Endothelial cell of umbilical vein (primary cell): ENCODE measurements around the gene NUP37. TPM values are rescaled to one million over a fixed set of nuclear protein-coding genes. Genes with fewer than 3 reads are reported as not detected.

Source experiments
- BruUV-seq: library from RNA; stranded (reverse); fragments of 400-500 nt; replicated peaks from 2 replicates; lab custom pipeline; 2021; lab: Mats Ljungman, UMichigan
- CTCF ChIA-PET: fragments of 300-600, 350-600 bp; sonication (Branson Sonifier 250); formaldehyde crosslinking; loops from one replicate; lab custom pipeline; 2021; ENCODE audit warnings: antibody characterized with exemption, inconsistent platforms; lab: Charles Lee
- POLR2A ChIA-PET: fragments of 300-600, 350-600 bp; sonication (Branson Sonifier 250); formaldehyde crosslinking; loops from one replicate; lab custom pipeline; 2021; ENCODE audit warnings: antibody characterized with exemption, inconsistent platforms; lab: Charles Lee
- DNase-seq: peaks from one replicate; pipeline ENCODE4 v3.0.0-alpha.2; 2011; ENCODE audit warnings: low read depth, low spot score
- FAIRE-seq: peaks from 2 replicates; lab custom pipeline; 2011; peaks lifted over from hg19 to GRCh38; lab: Jason Lieb, UNC
- H2AFZ ChIP-seq: 2 replicates; pipeline ENCODE4 v1.6.0; 2012; ENCODE audit warnings: low read depth, low read length, control low read depth, inconsistent platforms
- H3K27ac ChIP-seq: 2 replicates; pipeline ENCODE4 v1.5.1; 2011; ENCODE audit warnings: low read depth, mild to moderate bottlenecking, control low read depth, low read length, moderate library complexity; ENCODE audit not compliant: insufficient read depth
- H3K27me3 ChIP-seq, 2 experiments: 2 replicates each; pipeline versions ENCODE4 v1.6.0 to v1.6.1; 2011; ENCODE audit warnings: low read length in 2 of 2, mixed read lengths in 1 of 2; ENCODE audit not compliant: control insufficient read depth in 2 of 2, insufficient read depth in 2 of 2
- H3K36me3 ChIP-seq, 2 experiments: 2 replicates in 1 of 2; 3 replicates in 1 of 2; pipeline ENCODE4 v1.5.1; 2011; ENCODE audit warnings: low read length in 2 of 2, mild to moderate bottlenecking in 1 of 2, moderate library complexity in 1 of 2; ENCODE audit not compliant: control insufficient read depth in 2 of 2, insufficient read depth in 2 of 2; ENCODE audit errors: extremely low read depth in 1 of 2
- H3K4me1 ChIP-seq: 3 replicates; pipeline ENCODE4 v1.5.1; 2011; ENCODE audit warnings: mild to moderate bottlenecking, low read length; ENCODE audit not compliant: control insufficient read depth, insufficient read depth; ENCODE audit errors: extremely low read depth
- H3K4me2 ChIP-seq: 2 replicates; pipeline ENCODE4 v1.6.1; 2011; ENCODE audit warnings: low read length, control low read depth, mixed read lengths; ENCODE audit not compliant: insufficient read depth
- H3K4me3 ChIP-seq, 3 experiments: fragments of 200-600 bp in 1 of 3; sonication (generic), shearing (Covaris generic) in 1 of 3; replicated peaks in 1 of 3; 2 replicates each; pipeline ENCODE4 v1.5.1; 2011 to 2016; ENCODE audit warnings: control low read depth in 3 of 3, low read length in 3 of 3, mild to moderate bottlenecking in 2 of 3, inconsistent platforms in 1 of 3, low read depth in 1 of 3, moderate library complexity in 1 of 3; ENCODE audit not compliant: insufficient read depth in 1 of 3
- H3K79me2 ChIP-seq: 2 replicates; pipeline ENCODE4 v1.6.0; 2012; ENCODE audit warnings: low read length, inconsistent platforms; ENCODE audit not compliant: control insufficient read depth, insufficient read depth
- H3K9ac ChIP-seq: replicated peaks from 2 replicates; pipeline ENCODE3; 2011; ENCODE audit warnings: low read length, control low read depth; ENCODE audit not compliant: insufficient read depth; ENCODE audit errors: extremely low read depth
- H3K9me1 ChIP-seq: replicated peaks from 3 replicates; pipeline ENCODE4 v1.6.0; 2011; ENCODE audit warnings: mild to moderate bottlenecking, low read length; ENCODE audit not compliant: control insufficient read depth, insufficient read depth; ENCODE audit errors: extremely low read depth
- H3K9me3 ChIP-seq: replicated peaks from 2 replicates; pipeline ENCODE4 v1.5.1; 2012; ENCODE audit warnings: low read length, inconsistent platforms; ENCODE audit not compliant: control insufficient read depth, insufficient read depth
- H4K20me1 ChIP-seq: replicated peaks from 2 replicates; pipeline ENCODE3; 2011; ENCODE audit warnings: mild to moderate bottlenecking, low read length; ENCODE audit not compliant: control insufficient read depth, insufficient read depth; ENCODE audit errors: extremely low read depth
- POLR2AphosphoS5 ChIP-seq: IDR thresholded peaks from 2 replicates; pipeline ENCODE4 v1.6.1; 2012; ENCODE audit warnings: low read depth, mild to moderate bottlenecking, control low read depth, low read length, moderate library complexity; ENCODE audit not compliant: insufficient read depth
- dilution Hi-C: fragments of 300-500 bp; cut with MboI; formaldehyde crosslinking; loops from one replicate; pipeline ENCODE4 v1.15.0; 2019; ENCODE audit warnings: low sequenced_read_pairs; ENCODE audit not compliant: extremely low pct_ligation_motif_present
- intact Hi-C: fragments of 100-400 bp; cut with micrococcal nuclease; formaldehyde crosslinking; loops from one replicate; pipeline ENCODE4 v1.10.0; 2022
- polyA plus RNA-seq, 4 experiments: library from polyadenylated mRNA; depleted of rRNA in 3 of 4; stranded (reverse) in 3 of 4; unstranded in 1 of 4; fragments of >200 nt; gene quantifications; 2 replicates each; pipeline versions ENCODE4 v1.2.1 to v1.2.3, GENCODE V29; 2011 to 2012; ENCODE audit warnings: missing spikeins in 1 of 4
- total RNA-seq: library from RNA; stranded (reverse); gene quantifications from 2 replicates; pipeline ENCODE4 v1.2.3, GENCODE V29; 2021
- TF ChIP-seq, protein P1 (sequence below): IDR thresholded peaks from 2 replicates; pipeline ENCODE4 v1.6.1; 2011; ENCODE audit not compliant: insufficient read depth, insufficient read length
- TF ChIP-seq, protein P2 (sequence below), 2 donors: IDR thresholded peaks; 1 replicate in 1 of 2; 2 replicates in 1 of 2; pipeline ENCODE4 v1.5.1; 2011; ENCODE audit warnings: low read length in 2 of 2, mild to moderate bottlenecking in 2 of 2, moderate library complexity in 2 of 2, control low read depth in 1 of 2, inconsistent platforms in 1 of 2, low read depth in 1 of 2; ENCODE audit not compliant: insufficient read depth in 1 of 2; ENCODE audit errors: extremely low read depth in 1 of 2

NUP37 gene
- total and polyA plus RNA-seq, 2 donors (not counting 3 experiments of a cell fraction or from before 2014, with no cell fraction given) = 25.0 to 46.8 TPM

DNA sequence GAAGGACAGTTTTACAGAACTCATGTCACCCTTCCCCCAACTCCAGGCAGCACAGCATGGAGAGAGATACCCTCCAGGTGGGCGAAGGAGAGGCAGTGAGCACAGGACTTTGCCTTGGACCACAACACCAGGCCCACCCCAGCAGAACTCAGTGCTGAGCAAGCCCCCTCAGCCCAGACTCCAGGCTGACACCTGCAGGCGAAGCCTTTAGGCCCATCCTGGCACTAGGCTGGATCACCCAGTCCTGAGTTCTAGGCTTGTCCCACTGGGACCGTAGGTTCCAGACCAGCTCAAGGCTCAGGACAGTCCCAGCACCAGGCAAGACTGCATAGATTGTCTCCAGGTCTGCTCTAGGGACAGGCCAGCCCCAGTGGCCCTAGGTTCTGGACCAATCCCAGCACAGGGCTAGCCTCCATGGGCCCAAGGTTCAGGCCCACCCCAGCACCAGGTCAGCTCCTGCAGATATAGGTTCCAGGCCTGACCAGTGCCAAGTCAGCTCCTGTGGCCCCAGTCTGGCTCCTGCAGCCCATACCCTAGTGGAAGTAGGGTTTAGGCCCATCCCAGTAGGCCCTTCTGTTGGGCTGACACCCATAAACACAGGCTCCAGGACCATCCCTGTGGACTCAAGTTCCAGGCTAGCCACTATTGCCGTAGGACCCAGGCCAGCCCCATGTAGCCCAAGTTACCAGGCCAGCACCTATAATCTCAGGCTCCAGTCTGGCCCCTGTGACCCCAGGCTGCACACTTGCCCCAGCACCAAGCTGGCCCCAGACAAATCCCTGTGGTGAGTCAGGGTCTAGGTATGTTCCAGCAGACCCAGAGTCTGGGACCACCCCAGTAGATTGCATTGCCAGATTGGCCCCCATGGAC, 67.5 kb downstream of the NUP37 start:
- BruUV-seq = no TSS peak
- no peaks in the 10 kb centered on the region for H3K4me1 ChIP-seq
- intact Hi-C loops (no loop called here), dilution Hi-C loops (no loop called here)
- no peak overlapping the region for H3K4me3 ChIP-seq
- H3K4me2 ChIP-seq = no peak overlapping the region
- no peaks in the 10 kb centered on the region for H3K9me3 ChIP-seq
- no peak for TF ChIP-seq POLR2AphosphoS5
- TF ChIP-seq, protein P1, sequence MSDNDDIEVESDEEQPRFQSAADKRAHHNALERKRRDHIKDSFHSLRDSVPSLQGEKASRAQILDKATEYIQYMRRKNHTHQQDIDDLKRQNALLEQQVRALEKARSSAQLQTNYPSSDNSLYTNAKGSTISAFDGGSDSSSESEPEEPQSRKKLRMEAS = no peak
- H3K27ac ChIP-seq = no peak overlapping the region
- no peak overlapping the region for H3K9ac ChIP-seq
- H2AFZ ChIP-seq = no peak overlapping the region
- H3K27me3 ChIP-seq = no peaks in the 10 kb centered on the region
- DNase-seq = no peak
- H3K36me3 ChIP-seq = no peaks in the 10 kb centered on the region
- no peak for FAIRE-seq
- no peaks in the 10 kb centered on the region for H3K9me1 ChIP-seq
- H4K20me1 ChIP-seq = no peaks in the 10 kb centered on the region
- POLR2A ChIA-PET = no interaction called here
- CTCF ChIA-PET = no interaction called here
- no peaks in the 10 kb centered on the region for H3K79me2 ChIP-seq

DNA sequence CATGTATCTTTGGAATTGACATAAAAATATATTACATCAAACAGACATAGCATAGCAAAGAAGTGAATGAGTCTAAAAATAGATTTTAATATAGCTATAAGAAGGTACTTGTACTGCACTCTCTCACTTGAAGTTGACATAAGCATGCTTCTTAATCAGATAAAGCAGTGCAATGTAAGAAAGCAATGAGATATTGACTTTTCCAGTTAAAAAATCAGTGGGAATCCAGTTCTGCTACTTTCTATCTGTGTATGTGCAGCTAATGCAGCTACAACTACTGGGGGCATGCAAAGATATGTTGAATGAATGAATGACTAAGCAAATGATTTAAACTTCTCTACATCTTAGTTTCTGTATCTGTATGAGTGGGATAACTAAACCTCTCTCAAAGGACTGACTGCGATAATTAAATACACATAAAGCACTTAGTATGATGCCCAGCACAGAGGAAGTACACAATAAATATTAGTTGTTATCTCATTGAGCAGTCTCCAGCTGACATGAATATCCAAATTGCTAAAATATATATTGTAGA, 68.4 kb downstream of the NUP37 start:
- H3K27ac ChIP-seq = no peak overlapping the region
- no peak overlapping the region for H2AFZ ChIP-seq
- DNase-seq (no peak), FAIRE-seq (no peak)
- no peak overlapping the region for H3K4me3 ChIP-seq
- H4K20me1 ChIP-seq = no peaks in the 10 kb centered on the region
- no peaks in the 10 kb centered on the region for H3K9me1 ChIP-seq
- intact Hi-C loops (no loop called here), dilution Hi-C loops (no loop called here)
- no peak overlapping the region for H3K4me2 ChIP-seq
- TF ChIP-seq, protein P2, sequence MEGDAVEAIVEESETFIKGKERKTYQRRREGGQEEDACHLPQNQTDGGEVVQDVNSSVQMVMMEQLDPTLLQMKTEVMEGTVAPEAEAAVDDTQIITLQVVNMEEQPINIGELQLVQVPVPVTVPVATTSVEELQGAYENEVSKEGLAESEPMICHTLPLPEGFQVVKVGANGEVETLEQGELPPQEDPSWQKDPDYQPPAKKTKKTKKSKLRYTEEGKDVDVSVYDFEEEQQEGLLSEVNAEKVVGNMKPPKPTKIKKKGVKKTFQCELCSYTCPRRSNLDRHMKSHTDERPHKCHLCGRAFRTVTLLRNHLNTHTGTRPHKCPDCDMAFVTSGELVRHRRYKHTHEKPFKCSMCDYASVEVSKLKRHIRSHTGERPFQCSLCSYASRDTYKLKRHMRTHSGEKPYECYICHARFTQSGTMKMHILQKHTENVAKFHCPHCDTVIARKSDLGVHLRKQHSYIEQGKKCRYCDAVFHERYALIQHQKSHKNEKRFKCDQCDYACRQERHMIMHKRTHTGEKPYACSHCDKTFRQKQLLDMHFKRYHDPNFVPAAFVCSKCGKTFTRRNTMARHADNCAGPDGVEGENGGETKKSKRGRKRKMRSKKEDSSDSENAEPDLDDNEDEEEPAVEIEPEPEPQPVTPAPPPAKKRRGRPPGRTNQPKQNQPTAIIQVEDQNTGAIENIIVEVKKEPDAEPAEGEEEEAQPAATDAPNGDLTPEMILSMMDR (IDR thresholded peaks at IDR 0.05; ENCODE audit: extremely low read depth in 1 of 2, insufficient read depth in 1 of 2, low read depth in 1 of 2, low read length in 2 of 2) = no peak
- ChIA-PET CTCF (no interaction called here), POLR2A (no interaction called here)
- H3K9me3 ChIP-seq = no peaks in the 10 kb centered on the region
- BruUV-seq = no TSS peak
- H3K9ac ChIP-seq = no peak overlapping the region
- H3K4me1 ChIP-seq = no peaks in the 10 kb centered on the region
- no peaks in the 10 kb centered on the region for H3K79me2 ChIP-seq
- no peaks in the 10 kb centered on the region for H3K27me3 ChIP-seq
- no peaks in the 10 kb centered on the region for H3K36me3 ChIP-seq
